NCI-H146 treated with DMSO at 0.1 percent for 48 hours (cell line): ENCODE measurements around the gene ZNF554.
"Not testable (repeated sequence)": the region's sequence is repeated elsewhere in the genome, so short reads cannot be mapped to it uniquely, and the experiment has no call there.

Experiments
- DNase-seq: peaks from one replicate; lab custom pipeline; 2025; ENCODE audit not compliant: unreplicated experiment; lab: John Stamatoyannopoulos, UW

Gene ZNF554

GRCh38 chr19:2865334-2866100 is 45.8 kb downstream of the ZNF554 start:
- DNase-seq, result peak; percentile 3

GRCh38 chr19:2866495-2867024 is 46.9 kb downstream of the ZNF554 start:
- DNase-seq, result no peak

- peak; percentile 95 for DNase-seq
These were observed 47.6 kb downstream of the ZNF554 start, which contains the start of gene ZNF556 for GRCh38 chr19:2867025-2867991. Gene ZNF556, plus strand, starts transcription at chr19:2867335. Its CDS starts 87 bp downstream, at chr19:2867422.

- no peak for DNase-seq
These were observed 50.0 kb downstream of the ZNF554 start for GRCh38 chr19:2869618-2870017.

- not testable (repeated sequence) for DNase-seq
These were observed 52.5 kb downstream of the ZNF554 start for GRCh38 chr19:2872175-2872574.

GRCh38 chr19:2877398-2878331 is 58.0 kb downstream of the ZNF554 start:
- no peak for DNase-seq

GRCh38 chr19:2883686-2884439 is 64.2 kb downstream of the ZNF554 start:
- no peak for DNase-seq

- DNase-seq, result no peak
These were observed 66.1 kb downstream of the ZNF554 start for GRCh38 chr19:2885736-2886135.
